Measurements from ENCODE around the gene NUP210L. TPM values are rescaled to one million over a fixed set of nuclear protein-coding genes. Genes with fewer than 3 reads are reported as not detected.

NUP210L gene
- total and polyA plus RNA-seq, 9 of the 15 experiments (the other 6 are each of a cell fraction or from before 2014, with no cell fraction given), result 0.01 to 0.04 TPM; not detected in 7

DNA sequence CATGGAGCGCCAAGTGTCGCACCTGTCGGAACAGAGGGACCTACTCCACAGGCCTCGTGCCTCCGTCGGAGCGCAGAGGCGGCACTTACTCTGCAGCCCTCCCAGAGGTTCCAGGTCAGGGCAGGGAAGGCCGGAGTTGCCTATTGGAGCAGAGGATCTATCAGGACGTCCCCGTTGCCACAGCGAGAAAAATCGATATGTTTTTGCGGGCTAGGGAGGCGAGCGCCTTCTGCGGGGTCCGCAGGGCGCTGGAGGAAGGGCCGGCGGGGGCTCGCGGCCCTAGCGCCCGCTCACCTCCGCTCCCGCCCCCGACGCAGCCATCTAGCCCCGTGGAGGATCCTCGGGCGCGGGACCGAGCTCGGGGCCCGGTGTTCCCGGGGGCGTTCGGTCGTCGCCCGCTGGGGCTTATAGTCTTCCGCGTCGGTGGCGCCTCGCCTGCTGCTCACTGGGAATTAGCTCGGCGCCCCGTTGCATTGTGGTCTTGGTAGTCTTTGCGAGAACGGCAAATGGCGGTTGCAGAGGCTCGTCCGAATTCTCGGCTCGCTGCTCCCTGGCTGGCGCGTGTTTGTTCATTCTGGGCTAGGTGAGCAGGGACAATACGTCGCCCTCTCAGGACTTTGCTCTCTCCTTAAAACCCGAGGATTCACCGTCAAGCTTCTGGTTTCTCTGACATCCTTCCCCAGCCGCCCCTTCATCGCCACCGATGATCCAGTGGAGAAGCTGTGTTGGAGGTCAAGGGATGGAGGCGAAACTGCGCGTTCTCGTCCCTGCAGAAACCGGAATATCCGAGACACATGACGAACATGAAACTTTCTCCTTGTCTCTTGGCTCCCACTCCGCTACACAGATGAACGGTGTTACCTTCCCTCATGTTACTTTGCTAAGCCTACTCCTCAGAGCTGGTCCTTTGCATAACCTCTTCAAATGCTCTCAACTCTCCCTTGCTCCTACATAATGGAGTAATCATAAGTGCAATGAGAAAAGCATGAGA lies 177.3 kb downstream of the NUP210L start, which contains the start of gene JTB (continued):
- TF ChIP-seq TAF15 (IDR thresholded peaks at IDR 0.05; ENCODE audit: low read depth, low read length), result no peak
- TF ChIP-seq, protein P1, sequence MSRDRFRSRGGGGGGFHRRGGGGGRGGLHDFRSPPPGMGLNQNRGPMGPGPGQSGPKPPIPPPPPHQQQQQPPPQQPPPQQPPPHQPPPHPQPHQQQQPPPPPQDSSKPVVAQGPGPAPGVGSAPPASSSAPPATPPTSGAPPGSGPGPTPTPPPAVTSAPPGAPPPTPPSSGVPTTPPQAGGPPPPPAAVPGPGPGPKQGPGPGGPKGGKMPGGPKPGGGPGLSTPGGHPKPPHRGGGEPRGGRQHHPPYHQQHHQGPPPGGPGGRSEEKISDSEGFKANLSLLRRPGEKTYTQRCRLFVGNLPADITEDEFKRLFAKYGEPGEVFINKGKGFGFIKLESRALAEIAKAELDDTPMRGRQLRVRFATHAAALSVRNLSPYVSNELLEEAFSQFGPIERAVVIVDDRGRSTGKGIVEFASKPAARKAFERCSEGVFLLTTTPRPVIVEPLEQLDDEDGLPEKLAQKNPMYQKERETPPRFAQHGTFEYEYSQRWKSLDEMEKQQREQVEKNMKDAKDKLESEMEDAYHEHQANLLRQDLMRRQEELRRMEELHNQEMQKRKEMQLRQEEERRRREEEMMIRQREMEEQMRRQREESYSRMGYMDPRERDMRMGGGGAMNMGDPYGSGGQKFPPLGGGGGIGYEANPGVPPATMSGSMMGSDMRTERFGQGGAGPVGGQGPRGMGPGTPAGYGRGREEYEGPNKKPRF (IDR thresholded peaks at IDR 0.05; ENCODE audit: low read depth, low read length), result no peak
- peak; percentile 47 for TF ChIP-seq SAP30 (IDR thresholded peaks at IDR 0.05; ENCODE audit: borderline replicate concordance, insufficient read depth, low read depth, low read length, poor library complexity, severe bottlenecking)
- TF ChIP-seq, protein P2, sequence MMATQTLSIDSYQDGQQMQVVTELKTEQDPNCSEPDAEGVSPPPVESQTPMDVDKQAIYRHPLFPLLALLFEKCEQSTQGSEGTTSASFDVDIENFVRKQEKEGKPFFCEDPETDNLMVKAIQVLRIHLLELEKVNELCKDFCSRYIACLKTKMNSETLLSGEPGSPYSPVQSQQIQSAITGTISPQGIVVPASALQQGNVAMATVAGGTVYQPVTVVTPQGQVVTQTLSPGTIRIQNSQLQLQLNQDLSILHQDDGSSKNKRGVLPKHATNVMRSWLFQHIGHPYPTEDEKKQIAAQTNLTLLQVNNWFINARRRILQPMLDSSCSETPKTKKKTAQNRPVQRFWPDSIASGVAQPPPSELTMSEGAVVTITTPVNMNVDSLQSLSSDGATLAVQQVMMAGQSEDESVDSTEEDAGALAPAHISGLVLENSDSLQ (IDR thresholded peaks at IDR 0.05), result peak; percentile 4; the same call in 1 of the 2 replicates
- TF ChIP-seq, protein P3, sequence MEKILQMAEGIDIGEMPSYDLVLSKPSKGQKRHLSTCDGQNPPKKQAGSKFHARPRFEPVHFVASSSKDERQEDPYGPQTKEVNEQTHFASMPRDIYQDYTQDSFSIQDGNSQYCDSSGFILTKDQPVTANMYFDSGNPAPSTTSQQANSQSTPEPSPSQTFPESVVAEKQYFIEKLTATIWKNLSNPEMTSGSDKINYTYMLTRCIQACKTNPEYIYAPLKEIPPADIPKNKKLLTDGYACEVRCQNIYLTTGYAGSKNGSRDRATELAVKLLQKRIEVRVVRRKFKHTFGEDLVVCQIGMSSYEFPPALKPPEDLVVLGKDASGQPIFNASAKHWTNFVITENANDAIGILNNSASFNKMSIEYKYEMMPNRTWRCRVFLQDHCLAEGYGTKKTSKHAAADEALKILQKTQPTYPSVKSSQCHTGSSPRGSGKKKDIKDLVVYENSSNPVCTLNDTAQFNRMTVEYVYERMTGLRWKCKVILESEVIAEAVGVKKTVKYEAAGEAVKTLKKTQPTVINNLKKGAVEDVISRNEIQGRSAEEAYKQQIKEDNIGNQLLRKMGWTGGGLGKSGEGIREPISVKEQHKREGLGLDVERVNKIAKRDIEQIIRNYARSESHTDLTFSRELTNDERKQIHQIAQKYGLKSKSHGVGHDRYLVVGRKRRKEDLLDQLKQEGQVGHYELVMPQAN (IDR thresholded peaks at IDR 0.05; ENCODE audit: borderline replicate concordance), result peak; percentile 71; the same call in 1 of the 2 replicates
- 0 out of 2 replicates have a peak, but pooled peaks have one; percentile 39 for TF ChIP-seq ZSCAN29 (IDR thresholded peaks at IDR 0.05)
- TF ChIP-seq ZSCAN32 (CRISPR knock-in tag; IDR thresholded peaks at IDR 0.05), result no peak
- TF ChIP-seq YY1 (IDR thresholded peaks at IDR 0.05; ENCODE audit: borderline replicate concordance in 1 of 3, control insufficient read depth in 1 of 3, extremely low read depth in 1 of 3, insufficient read depth in 3 of 3, insufficient read length in 1 of 3, insufficient replicate concordance in 2 of 3, low read depth in 1 of 3, low read length in 2 of 3), result peak; percentile 71 to 97 (median 94)
- TF ChIP-seq, protein P4, sequence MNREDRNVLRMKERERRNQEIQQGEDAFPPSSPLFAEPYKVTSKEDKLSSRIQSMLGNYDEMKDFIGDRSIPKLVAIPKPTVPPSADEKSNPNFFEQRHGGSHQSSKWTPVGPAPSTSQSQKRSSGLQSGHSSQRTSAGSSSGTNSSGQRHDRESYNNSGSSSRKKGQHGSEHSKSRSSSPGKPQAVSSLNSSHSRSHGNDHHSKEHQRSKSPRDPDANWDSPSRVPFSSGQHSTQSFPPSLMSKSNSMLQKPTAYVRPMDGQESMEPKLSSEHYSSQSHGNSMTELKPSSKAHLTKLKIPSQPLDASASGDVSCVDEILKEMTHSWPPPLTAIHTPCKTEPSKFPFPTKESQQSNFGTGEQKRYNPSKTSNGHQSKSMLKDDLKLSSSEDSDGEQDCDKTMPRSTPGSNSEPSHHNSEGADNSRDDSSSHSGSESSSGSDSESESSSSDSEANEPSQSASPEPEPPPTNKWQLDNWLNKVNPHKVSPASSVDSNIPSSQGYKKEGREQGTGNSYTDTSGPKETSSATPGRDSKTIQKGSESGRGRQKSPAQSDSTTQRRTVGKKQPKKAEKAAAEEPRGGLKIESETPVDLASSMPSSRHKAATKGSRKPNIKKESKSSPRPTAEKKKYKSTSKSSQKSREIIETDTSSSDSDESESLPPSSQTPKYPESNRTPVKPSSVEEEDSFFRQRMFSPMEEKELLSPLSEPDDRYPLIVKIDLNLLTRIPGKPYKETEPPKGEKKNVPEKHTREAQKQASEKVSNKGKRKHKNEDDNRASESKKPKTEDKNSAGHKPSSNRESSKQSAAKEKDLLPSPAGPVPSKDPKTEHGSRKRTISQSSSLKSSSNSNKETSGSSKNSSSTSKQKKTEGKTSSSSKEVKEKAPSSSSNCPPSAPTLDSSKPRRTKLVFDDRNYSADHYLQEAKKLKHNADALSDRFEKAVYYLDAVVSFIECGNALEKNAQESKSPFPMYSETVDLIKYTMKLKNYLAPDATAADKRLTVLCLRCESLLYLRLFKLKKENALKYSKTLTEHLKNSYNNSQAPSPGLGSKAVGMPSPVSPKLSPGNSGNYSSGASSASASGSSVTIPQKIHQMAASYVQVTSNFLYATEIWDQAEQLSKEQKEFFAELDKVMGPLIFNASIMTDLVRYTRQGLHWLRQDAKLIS (CRISPR knock-in tag; IDR thresholded peaks at IDR 0.05), result peak; percentile 92
- TF ChIP-seq FOXM1 (IDR thresholded peaks at IDR 0.05; ENCODE audit: low read depth), result no peak
- TF ChIP-seq FOXM1 (CRISPR knock-in tag; IDR thresholded peaks at IDR 0.05; ENCODE audit: low read depth), result 0 out of 2 replicates have a peak, but pooled peaks have one; percentile 2
- TF ChIP-seq, protein P5, sequence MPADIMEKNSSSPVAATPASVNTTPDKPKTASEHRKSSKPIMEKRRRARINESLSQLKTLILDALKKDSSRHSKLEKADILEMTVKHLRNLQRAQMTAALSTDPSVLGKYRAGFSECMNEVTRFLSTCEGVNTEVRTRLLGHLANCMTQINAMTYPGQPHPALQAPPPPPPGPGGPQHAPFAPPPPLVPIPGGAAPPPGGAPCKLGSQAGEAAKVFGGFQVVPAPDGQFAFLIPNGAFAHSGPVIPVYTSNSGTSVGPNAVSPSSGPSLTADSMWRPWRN (IDR thresholded peaks at IDR 0.05; ENCODE audit: low read depth), result no peak
- no peak for TF ChIP-seq RBM22 (IDR thresholded peaks at IDR 0.05; ENCODE audit: low read depth, low read length, poor library complexity, severe bottlenecking)
- TF ChIP-seq ATF1 (CRISPR knock-in tag; IDR thresholded peaks at IDR 0.05), result no peak; the same call in 1 of the 2 replicates
- peak; percentile 81 for TF ChIP-seq ATF1 (tag; IDR thresholded peaks at IDR 0.05)

All from K562 (cell line).